Epidermal melanocyte (primary cell): Measurements from ENCODE around the gene CACNG7.

Experiments used
- DNase-seq: peaks from one replicate; pipeline ENCODE4 v3.0.0; 2011; ENCODE audit warnings: low spot score; ENCODE audit not compliant: insufficient read length

Gene CACNG7

GRCh38 chr19:53878776-53879139 is 30.3 kb upstream of the CACNG7 start:
- DNase-seq: no peak

DNA sequence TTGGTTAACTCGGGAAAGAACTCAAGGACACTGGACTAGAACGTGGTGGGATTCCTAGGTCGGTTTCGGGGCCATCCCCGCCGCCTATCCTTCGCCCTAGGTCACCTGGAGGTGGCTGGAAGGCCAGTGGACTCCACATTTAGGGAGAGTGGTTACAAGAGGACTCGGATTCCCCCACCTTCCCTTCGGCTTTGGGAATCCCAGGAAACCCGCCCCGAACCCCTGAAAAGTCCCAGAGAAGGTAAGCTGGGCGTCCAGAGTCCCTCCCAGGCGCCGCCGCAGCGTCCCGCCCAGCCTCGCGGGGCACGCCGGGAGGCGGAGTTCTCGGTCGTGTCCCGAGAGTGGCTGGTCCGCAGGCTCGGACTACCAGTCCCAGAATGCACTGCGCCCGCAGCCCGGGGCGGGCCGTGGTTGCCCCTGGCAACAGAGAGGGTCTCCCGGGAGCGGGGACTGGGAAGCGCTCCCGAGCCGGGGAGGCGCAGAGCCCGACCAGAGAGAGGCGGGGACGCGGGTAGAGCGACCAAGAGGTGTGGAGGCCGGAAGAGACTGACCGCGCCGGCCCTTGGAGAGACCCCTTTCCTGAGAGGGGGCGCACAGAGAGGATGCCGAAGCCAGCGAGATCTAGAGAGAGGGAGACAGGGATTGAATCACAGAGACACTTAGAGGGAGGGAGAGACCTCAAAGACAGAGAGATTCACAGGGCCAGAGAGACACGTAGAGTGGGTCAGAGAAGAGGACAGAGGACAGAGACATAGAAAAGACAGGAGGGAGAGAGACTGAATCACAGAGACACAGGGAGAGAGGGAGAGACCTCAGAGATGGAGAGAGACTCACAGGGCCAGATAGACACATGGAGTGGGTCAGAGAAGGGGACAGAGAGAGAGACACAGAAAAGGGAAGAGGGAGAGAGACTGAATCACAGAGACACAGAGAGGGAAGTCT is 29.7 kb upstream of the CACNG7 start:
- DNase-seq: peak; percentile 97

GRCh38 chr19:53880711-53881481 is 28.2 kb upstream of the CACNG7 start:
- peak; percentile 14 for DNase-seq

DNA sequence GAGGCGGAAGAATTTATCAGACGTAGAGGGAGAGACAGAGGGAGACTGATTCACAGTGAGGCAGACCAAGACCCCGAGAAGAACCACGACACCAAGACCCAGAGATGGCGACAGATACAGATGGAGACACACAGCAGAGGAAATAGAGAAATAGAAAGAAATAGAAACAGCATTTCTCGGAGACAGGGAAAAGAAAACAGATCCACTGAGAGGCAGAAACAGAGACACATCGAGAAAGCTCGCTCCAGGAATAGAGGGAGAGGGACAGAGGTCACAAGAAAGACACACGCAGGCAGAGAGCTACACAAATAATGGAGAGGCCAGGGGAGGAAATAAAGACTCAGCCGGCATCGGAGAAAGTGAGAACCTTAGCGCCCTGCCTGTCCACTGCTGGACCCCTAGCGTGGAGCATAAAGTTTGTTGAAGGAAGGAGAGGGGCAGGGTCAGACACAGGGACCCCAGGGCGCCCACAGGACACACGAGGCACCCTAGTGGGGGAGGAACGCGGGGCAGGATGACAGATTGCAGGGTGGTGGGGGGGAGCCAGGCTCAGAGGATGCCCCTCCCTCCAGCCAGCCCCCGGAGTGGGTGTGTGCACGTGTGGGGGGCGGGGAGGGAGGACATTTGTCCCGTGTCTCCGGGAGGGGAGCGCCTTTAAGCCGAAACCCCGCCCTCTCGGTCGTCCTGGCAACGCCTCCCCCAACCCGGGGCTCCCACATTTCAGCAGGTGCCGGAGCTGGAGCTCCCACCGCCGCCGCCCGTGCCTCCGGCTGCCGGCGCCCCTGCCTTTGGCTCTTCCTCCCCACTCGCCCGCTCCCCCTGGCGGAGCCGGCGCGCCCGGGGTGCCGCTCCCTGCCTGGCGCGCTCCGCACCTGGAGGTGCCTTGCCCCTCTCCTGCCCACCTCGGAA is 27.3 kb upstream of the CACNG7 start, which contains the start of gene PRKCG:
Gene PRKCG, plus strand, starts transcription at position 716 of the 909 bp plus-strand sequence. CDS start 298 bp downstream, outside the sequence.
- peak; percentile 12 for DNase-seq

- DNase-seq: peak; percentile 0
Measured at GRCh38 chr19:53882391-53883050, 26.6 kb upstream of the CACNG7 start.

GRCh38 chr19:53883231-53883661 is 25.8 kb upstream of the CACNG7 start:
- no peak for DNase-seq

DNA sequence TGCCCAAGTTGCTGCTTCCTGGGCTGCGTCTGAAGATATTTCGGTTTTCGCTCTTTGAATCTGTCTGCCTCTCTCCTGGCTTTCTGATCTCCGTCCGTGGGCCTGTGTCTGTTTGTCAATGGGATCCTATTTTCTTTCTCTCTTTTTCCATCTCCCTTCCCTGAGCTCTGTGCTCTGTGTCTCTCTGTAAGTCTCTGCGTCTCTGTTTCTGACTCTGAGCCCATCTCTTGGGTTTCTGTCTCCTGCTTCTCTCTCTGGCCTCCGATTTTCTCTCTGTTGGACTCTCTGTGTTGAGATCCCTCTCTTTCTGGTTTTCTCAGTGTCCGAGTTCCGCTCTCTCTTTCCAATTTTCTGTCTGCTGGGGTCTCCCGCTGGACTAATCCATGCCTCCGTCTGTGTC is 25.3 kb upstream of the CACNG7 start:
- no peak for DNase-seq

GRCh38 chr19:53884256-53884655 is 24.8 kb upstream of the CACNG7 start:
- DNase-seq: no peak

DNA sequence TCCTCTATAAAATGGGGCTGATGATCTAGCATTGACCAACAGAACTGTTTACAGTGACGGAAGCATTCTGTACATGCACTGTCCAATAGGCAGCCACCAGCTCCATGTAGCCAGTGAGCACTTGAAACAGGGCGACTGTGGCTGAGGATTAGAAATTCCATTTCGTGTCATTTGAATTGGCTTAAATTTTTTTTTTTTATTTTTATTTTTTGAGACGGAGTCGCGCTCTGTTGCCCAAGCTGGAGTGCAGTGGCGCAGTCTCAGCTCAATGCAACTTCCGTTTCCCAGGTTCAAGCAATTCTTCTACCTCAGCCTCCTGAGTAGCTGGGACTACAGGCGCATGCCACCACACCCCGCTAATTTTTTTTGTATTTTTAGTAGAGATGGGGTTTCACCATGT is 24.0 kb upstream of the CACNG7 start:
- no peak for DNase-seq

DNA sequence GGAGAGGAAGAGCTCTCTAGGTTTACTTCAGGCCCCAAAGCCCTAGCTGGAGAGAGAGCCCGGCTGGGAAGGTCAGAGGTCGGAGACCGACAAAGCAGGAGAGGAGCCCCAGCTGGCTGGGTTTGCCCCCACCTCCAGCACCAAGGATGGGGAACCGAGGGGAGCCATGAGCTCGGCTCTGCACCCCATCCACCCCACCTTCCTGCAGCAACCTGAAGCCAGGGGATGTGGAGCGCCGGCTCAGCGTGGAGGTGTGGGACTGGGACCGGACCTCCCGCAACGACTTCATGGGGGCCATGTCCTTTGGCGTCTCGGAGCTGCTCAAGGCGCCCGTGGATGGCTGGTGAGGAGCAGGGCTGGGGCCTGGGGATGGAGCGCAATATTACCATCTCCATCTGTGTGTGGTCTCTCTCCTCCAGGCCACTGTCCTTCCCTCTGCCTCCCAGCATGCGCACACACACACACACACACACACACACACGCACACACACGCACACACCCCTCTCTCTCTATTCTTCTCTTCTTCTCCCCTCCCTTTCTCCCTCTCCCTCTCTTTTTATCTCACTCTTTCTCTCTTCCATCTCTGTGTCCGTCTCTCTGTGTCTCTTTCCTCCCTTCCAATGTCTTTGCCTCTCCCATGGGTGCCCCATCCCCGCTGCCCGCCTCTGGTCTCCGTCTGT is 16.6 kb upstream of the CACNG7 start:
- DNase-seq: no peak

GRCh38 chr19:53892981-53893325 is 16.1 kb upstream of the CACNG7 start:
- DNase-seq: no peak

DNA sequence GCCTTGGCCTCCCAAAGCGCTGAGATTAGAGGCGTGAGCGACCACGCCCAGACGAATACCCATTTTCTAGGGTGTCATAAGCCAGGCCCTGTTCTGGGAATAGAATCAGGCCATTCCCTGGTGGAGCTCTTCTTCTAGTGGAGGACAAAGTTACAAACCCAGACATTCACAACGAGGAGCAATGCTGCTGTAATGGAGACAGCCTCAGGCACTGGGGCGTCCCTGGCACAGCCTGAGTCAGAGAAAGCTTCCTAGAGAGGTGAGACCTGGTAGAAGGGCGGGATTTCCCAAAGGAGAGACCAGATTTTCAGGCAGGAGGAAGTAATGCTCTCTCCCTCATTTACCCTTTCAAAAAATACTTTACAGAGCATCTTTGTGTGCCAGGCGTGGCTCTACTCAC is 14.4 kb upstream of the CACNG7 start:
- no peak for DNase-seq

DNA sequence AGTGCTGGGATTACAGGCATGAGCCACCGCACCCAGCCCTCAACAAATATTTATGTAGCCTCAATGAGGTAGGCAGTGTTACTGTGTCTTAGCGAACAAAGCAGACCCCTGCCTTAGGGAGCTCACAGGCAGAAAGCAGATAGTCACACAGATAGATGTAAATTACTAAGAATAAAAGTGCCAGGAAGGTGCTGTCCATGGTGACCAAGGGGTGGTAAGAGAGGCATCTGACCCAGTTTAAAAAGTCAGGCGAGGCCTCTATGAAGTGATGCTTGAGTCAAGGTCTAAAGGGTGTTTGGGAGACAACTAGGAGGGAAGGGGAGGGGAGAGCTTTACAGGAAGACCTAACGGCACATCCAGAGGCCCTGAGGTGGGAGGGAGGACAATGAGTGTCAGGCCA is 12.4 kb upstream of the CACNG7 start:
- no peak for DNase-seq

GRCh38 chr19:53897459-53897858 is 11.6 kb upstream of the CACNG7 start:
- no peak for DNase-seq

GRCh38 chr19:53898166-53898565 is 10.9 kb upstream of the CACNG7 start:
- DNase-seq: no peak

GRCh38 chr19:53898636-53899341 is 10.3 kb upstream of the CACNG7 start:
- no peak for DNase-seq

DNA sequence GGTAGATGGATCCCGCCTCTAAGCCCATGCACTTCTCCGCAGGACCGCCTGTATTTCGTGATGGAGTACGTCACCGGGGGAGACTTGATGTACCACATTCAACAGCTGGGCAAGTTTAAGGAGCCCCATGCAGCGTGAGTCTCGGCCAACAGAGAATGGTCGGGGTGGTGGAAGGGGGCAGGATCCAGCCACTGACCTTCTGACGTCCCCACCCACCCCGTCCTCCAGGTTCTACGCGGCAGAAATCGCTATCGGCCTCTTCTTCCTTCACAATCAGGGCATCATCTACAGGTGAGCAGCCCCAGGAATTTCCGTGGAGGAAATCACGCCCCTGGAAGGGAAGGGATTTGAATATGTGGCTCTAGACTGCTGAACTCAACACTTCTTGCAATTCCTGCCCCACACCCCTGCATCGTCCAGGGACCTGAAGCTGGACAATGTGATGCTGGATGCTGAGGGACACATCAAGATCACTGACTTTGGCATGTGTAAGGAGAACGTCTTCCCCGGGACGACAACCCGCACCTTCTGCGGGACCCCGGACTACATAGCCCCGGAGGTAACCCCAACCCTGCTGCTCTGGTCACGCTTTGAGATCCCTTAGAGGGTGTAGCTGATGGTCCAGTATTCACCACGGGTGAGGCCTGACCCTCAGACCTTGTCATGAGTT is 8.8 kb upstream of the CACNG7 start:
- no peak for DNase-seq

- DNase-seq: no peak
Measured at GRCh38 chr19:53903055-53903680, 5.9 kb upstream of the CACNG7 start.

DNA sequence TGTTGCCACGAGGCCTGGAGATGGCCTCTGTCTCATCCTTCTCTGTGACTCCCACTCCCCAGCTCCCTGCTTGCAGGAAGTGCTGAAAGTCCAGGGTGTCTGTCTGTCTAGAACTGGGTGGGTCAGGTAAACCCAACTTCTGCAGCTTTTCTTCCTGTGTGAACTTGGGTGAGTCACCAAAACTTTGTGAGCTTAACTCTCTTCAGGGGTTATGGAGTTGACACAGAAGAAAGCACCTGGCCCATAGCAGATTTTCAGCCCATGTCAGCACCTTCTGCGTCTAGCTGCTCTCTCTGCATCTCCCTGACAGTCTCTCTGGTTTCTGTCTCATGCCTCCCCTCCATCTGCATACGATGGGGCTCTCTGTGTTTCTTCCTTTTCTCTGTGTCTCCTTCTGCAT is 4.2 kb upstream of the CACNG7 start:
- DNase-seq: no peak
